HL-60 (cell line): ENCODE measurements around the gene RCBTB2.

Experiments
- DNase-seq, 2 experiments: peaks; one replicate each; pipeline ENCODE4 v3.0.0-alpha.2; 2010 to 2020; ENCODE audit warnings: low read depth in 1 of 2, low spot score in 1 of 2
- H3K27ac ChIP-seq: fragments of 250-450 bp; sonication (Bioruptor Pico); replicated peaks from 2 replicates; pipeline ENCODE4 v1.5.1; 2020; ENCODE audit warnings: mild to moderate bottlenecking, moderate library complexity
- H3K27me3 ChIP-seq: fragments of 250-450 bp; sonication (Bioruptor Pico); 2 replicates; pipeline ENCODE4 v1.5.1; 2021; ENCODE audit warnings: mild to moderate bottlenecking, moderate library complexity; ENCODE audit not compliant: insufficient read depth, poor library complexity, severe bottlenecking
- H3K4me3 ChIP-seq: replicated peaks from 2 replicates; pipeline ENCODE4 v1.5.1; 2011; ENCODE audit warnings: mild to moderate bottlenecking, control low read depth, low read length; ENCODE audit not compliant: insufficient read depth
- GABPA ChIP-seq: IDR thresholded peaks from 2 replicates; pipeline ENCODE4 v1.6.1; 2012; ENCODE audit warnings: low read depth
- POLR2AphosphoS5 ChIP-seq: IDR thresholded peaks from 2 replicates; pipeline ENCODE4 v1.6.1; 2012; ENCODE audit warnings: low read depth
- SPI1 ChIP-seq: IDR thresholded peaks from 2 replicates; pipeline ENCODE4 v1.6.1; 2012; ENCODE audit warnings: low read depth, mild to moderate bottlenecking, borderline replicate concordance
- TF ChIP-seq, protein P1 (sequence below): IDR thresholded peaks from 2 replicates; pipeline ENCODE4 v1.6.1; 2012; ENCODE audit warnings: low read depth; ENCODE audit not compliant: insufficient replicate concordance
- TF ChIP-seq, protein P2 (sequence below): IDR thresholded peaks from one replicate; pipeline ENCODE4 v1.5.1; 2011; ENCODE audit warnings: low read length, control low read depth, inconsistent platforms; ENCODE audit not compliant: insufficient read depth

RCBTB2 gene

DNA sequence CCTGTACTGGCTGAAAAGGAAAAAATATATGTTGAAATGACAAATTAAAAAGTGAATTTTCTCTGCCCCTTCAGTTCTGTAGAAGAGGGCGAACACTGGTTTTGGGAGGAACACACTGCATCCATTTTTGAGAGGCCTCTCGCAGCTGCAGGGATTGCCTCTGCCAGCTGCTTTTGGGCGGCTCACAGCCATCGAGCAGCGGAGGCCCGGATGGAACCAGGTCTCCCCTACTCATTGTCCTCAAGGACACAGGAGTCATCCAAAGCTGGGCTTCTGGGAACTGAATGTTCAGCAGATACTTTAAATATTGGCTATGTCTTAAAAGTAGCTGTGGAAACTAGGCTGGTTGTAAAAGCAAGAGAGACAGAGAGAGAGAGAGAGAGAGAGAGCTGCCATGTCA lies 17.1 kb downstream of the RCBTB2 start:
- Histone ChIP-seq H3K4me3 (no peak overlapping the region), H3K27ac (no peak overlapping the region), H3K27me3 (no peaks in the 10 kb centered on the region)
- TF ChIP-seq, protein P1, sequence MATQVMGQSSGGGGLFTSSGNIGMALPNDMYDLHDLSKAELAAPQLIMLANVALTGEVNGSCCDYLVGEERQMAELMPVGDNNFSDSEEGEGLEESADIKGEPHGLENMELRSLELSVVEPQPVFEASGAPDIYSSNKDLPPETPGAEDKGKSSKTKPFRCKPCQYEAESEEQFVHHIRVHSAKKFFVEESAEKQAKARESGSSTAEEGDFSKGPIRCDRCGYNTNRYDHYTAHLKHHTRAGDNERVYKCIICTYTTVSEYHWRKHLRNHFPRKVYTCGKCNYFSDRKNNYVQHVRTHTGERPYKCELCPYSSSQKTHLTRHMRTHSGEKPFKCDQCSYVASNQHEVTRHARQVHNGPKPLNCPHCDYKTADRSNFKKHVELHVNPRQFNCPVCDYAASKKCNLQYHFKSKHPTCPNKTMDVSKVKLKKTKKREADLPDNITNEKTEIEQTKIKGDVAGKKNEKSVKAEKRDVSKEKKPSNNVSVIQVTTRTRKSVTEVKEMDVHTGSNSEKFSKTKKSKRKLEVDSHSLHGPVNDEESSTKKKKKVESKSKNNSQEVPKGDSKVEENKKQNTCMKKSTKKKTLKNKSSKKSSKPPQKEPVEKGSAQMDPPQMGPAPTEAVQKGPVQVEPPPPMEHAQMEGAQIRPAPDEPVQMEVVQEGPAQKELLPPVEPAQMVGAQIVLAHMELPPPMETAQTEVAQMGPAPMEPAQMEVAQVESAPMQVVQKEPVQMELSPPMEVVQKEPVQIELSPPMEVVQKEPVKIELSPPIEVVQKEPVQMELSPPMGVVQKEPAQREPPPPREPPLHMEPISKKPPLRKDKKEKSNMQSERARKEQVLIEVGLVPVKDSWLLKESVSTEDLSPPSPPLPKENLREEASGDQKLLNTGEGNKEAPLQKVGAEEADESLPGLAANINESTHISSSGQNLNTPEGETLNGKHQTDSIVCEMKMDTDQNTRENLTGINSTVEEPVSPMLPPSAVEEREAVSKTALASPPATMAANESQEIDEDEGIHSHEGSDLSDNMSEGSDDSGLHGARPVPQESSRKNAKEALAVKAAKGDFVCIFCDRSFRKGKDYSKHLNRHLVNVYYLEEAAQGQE = no peak
- TF ChIP-seq GABPA (no peak), POLR2AphosphoS5 (no peak), SPI1 (no peak)
- TF ChIP-seq, protein P2, sequence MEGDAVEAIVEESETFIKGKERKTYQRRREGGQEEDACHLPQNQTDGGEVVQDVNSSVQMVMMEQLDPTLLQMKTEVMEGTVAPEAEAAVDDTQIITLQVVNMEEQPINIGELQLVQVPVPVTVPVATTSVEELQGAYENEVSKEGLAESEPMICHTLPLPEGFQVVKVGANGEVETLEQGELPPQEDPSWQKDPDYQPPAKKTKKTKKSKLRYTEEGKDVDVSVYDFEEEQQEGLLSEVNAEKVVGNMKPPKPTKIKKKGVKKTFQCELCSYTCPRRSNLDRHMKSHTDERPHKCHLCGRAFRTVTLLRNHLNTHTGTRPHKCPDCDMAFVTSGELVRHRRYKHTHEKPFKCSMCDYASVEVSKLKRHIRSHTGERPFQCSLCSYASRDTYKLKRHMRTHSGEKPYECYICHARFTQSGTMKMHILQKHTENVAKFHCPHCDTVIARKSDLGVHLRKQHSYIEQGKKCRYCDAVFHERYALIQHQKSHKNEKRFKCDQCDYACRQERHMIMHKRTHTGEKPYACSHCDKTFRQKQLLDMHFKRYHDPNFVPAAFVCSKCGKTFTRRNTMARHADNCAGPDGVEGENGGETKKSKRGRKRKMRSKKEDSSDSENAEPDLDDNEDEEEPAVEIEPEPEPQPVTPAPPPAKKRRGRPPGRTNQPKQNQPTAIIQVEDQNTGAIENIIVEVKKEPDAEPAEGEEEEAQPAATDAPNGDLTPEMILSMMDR = no peak
- DNase-seq = no peak

DNA sequence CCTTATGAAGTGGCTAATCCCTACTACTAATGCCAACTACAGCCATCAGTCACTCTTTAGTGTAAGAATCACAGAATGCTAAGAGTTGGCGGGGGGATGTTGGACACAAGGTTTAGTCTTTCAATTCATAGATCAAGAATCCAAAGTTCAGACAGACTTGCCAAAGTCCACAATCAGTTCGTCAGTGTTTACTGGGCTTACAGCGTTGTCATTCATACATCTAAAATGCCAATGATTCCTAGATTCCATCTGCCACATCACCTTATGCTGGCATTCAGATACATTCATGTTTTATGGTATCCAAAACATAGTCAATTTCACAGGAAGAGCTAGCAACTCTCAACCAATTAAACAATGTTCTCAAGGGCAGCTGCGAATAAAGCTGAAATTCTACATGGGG lies 18.1 kb downstream of the RCBTB2 start:
- no peak for TF ChIP-seq SPI1
- Histone ChIP-seq H3K27ac (no peak overlapping the region), H3K27me3 (no peaks in the 10 kb centered on the region), H3K4me3 (no peak overlapping the region)
- DNase-seq = no peak

DNA sequence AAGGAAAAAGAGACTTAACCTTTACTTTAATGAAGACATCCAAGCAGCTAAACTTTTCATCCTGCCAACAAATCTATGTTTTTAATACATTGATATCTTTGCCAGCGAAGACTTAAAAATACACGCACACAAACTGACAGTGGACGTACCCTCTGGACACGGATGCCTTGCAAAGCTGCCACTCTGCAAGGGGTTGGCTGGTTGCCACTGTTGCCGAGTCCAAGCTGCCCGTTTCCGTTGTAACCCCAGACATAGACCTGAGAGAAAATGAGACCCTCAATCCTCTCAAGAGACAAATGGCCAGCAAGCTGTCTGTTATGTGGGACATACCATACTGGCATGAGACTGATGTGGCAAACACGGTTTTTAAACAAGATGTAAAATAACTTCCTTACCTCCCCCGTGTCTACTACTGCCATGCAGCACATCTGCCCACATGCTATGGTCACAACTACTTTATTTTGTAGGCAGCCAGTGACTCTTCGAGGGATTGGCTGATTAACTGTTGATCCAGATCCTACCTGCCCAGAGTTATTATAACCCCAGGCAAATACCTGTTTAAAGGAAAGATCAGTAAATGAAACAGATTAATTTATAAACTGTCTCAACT lies 21.2 kb downstream of the RCBTB2 start:
- no peaks in the 10 kb centered on the region for H3K27me3 ChIP-seq
- DNase-seq = no peak
- H3K27ac ChIP-seq = no peak overlapping the region
- TF ChIP-seq POLR2AphosphoS5 = no peak
- TF ChIP-seq, protein P2 = no peak
- TF ChIP-seq GABPA = no peak
- no peak overlapping the region for H3K4me3 ChIP-seq

DNA sequence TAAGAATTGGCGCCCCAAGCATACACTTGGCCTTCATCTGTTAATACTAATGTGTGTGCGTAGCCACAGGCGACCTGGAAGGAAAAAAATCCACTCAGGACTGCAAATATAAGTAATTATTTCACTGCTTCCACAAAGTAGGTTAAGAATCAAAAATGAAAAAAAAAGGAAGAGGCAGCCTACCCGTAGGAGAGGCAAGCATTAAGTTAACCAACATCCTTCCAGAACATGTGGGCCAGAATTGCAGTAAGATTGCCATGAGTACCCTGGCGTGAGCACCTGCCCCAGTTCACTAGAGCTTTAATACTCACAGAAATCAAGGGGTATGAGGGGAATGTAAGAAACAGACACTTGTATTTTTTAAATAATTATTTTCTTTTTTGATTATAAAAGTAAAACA lies 22.2 kb downstream of the RCBTB2 start:
- DNase-seq = no peak
- Histone ChIP-seq H3K27ac (no peak overlapping the region), H3K4me3 (no peak overlapping the region), H3K27me3 (no peaks in the 10 kb centered on the region)
- no peak for TF ChIP-seq GABPA
- TF ChIP-seq, protein P1 = no peak
- peak; percentile 62; the same call in 1 of the 2 replicates for TF ChIP-seq SPI1

DNA sequence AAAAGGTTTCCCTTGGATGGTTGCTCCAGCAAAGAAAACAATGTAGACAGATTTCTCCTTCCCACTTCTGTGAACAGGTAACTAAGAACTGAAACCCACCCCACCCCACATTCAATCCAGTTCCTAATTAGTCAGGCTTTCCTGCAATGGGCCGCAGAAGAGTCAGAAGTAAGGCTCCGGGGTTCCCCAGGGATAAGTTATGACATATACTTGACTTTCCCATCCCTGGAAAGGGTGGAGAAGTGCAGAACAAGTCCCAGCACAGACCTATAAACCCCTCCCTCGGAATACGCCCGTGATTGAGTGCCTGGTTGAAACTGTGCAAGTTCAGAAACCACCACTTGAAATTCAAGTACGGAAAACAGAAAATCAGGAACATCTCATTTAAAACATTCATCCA lies 24.9 kb downstream of the RCBTB2 start:
- H3K27me3 ChIP-seq = no peaks in the 10 kb centered on the region
- TF ChIP-seq SPI1 = no peak
- TF ChIP-seq, protein P1 = no peak
- no peak for DNase-seq
- H3K27ac ChIP-seq = no peak overlapping the region
- H3K4me3 ChIP-seq = no peak overlapping the region
